Measurements from ENCODE around the gene MEX3C.

- TF ChIP-seq CTCF (conservative IDR thresholded peaks at IDR 0.05 in 1 of 2, IDR thresholded peaks at IDR 0.05 in 1 of 2; ENCODE audit: low read depth in 1 of 2, low read length in 2 of 2) (no peak), EZH2 (IDR thresholded peaks at IDR 0.05; ENCODE audit: low read length, missing control alignments) (no peak)
Measured at GRCh38 chr18:51151568-51152511, 45.6 kb downstream of the MEX3C start.
